HFFc6 (cell line): ENCODE results near the gene CYP26C1. TPM values are rescaled to one million over a fixed set of nuclear protein-coding genes. Genes with fewer than 3 reads are reported as not detected.

Experiments used
- DNase-seq: peaks from one replicate; pipeline ENCODE4 v3.0.0-alpha.2; 2018
- H3K27ac Mint-ChIP-seq: 2 replicates; pipeline ENCODE4 v1.8.0; 2020; ENCODE audit warnings: mild to moderate bottlenecking, mixed read lengths
- H3K27me3 Mint-ChIP-seq: 2 replicates; pipeline ENCODE4 v1.8.0; 2021; ENCODE audit warnings: mild to moderate bottlenecking, moderate library complexity, mixed read lengths; ENCODE audit not compliant: insufficient read depth
- H3K36me3 Mint-ChIP-seq: 2 replicates; pipeline ENCODE4 v1.8.0; 2021; ENCODE audit warnings: low read depth, mixed read lengths
- H3K4me1 Mint-ChIP-seq: 2 replicates; pipeline ENCODE4 v1.8.0; 2020; ENCODE audit warnings: low read depth, mixed read lengths
- H3K4me3 Mint-ChIP-seq: 2 replicates; pipeline ENCODE4 v1.8.0; 2020; ENCODE audit warnings: mild to moderate bottlenecking, moderate library complexity, mixed read lengths
- H3K9me3 Mint-ChIP-seq: 2 replicates; pipeline ENCODE4 v1.8.0; 2020; ENCODE audit warnings: mild to moderate bottlenecking, mixed read lengths
- total RNA-seq, 6 experiments: library from RNA; stranded (reverse); fragmentation: NEBNext Ultra II Directional; extraction: Animal tissue kit (Norgen Biotek cat#: 25700); gene quantifications; 2 replicates in 1 of 6; 3 replicates in 5 of 6; pipeline ENCODE4 v1.2.3, GENCODE V29; 2021
- TF ChIP-seq, protein P1 (sequence below): fragments of 200-600 bp; sonication (generic); IDR thresholded peaks from 2 replicates; pipeline ENCODE4 v1.5.0; 2021; ENCODE audit warnings: antibody characterized with exemption, mild to moderate bottlenecking

CYP26C1 gene
- total RNA-seq, 6 experiments from 2014 or later = 0.05 to 0.22 (median 0.13) TPM; not detected in 1

DNA sequence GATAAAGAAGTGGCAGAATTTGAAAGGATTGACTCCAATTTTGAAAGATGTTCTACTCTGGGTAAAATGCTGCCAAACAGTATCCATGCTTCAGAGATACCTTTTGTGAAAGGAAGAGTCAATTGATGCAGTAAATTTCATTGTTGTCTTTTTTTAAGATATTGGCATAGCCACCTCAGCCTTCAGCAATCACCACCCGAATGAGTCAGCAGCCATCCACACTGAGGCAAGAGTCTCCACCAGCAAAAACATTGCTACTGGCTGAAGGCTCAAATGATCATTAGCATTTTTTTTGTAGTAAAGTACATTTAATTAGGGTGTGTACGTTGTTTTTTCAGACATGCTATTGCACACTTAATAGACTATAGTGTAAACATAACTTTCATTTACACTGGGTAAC is 31.7 kb upstream of the CYP26C1 start:
- Mint-ChIP-seq H3K27me3 (peaks cover 3% of the 10 kb centered on the region; the same call in 1 of the 2 replicates), H3K36me3 (peaks cover 14% of the 10 kb centered on the region), H3K27ac (peak overlapping the region; percentile 85), H3K9me3 (peaks cover 11% of the 10 kb centered on the region; the same call in 1 of the 2 replicates), H3K4me1 (peaks cover 58% of the 10 kb centered on the region), H3K4me3 (peak overlapping the region; percentile 19)
- DNase-seq = peak; percentile 58
- TF ChIP-seq, protein P1, sequence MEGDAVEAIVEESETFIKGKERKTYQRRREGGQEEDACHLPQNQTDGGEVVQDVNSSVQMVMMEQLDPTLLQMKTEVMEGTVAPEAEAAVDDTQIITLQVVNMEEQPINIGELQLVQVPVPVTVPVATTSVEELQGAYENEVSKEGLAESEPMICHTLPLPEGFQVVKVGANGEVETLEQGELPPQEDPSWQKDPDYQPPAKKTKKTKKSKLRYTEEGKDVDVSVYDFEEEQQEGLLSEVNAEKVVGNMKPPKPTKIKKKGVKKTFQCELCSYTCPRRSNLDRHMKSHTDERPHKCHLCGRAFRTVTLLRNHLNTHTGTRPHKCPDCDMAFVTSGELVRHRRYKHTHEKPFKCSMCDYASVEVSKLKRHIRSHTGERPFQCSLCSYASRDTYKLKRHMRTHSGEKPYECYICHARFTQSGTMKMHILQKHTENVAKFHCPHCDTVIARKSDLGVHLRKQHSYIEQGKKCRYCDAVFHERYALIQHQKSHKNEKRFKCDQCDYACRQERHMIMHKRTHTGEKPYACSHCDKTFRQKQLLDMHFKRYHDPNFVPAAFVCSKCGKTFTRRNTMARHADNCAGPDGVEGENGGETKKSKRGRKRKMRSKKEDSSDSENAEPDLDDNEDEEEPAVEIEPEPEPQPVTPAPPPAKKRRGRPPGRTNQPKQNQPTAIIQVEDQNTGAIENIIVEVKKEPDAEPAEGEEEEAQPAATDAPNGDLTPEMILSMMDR = no peak

DNA sequence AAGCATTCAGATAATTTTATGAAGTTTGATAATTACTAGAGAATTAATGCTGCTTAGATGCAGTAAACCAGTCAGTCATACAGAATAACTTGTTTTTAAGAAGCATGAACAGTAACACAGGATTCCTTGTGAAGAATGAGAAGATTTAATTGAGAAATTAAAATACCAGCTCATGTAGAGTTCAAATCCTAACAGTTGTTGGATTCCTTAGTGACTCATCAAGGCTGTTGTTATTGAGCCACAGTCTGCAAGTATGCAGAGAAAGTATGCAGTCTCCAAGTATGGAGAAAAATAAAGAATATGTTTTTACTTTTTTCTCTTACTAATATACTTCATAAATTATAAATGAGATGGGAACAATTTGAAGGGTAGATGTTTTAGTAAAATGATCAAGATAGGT is 30.2 kb upstream of the CYP26C1 start:
- H3K9me3 Mint-ChIP-seq = peaks cover 11% of the 10 kb centered on the region; the same call in 1 of the 2 replicates
- DNase-seq = peak; percentile 77
- TF ChIP-seq, protein P1 = no peak
- peak overlapping the region; percentile 71 for H3K4me3 Mint-ChIP-seq
- peaks cover 14% of the 10 kb centered on the region for H3K36me3 Mint-ChIP-seq
- peaks cover 3% of the 10 kb centered on the region; the same call in 1 of the 2 replicates for H3K27me3 Mint-ChIP-seq
- peaks cover 68% of the 10 kb centered on the region for H3K4me1 Mint-ChIP-seq
- peak overlapping the region; percentile 85 for H3K27ac Mint-ChIP-seq

DNA sequence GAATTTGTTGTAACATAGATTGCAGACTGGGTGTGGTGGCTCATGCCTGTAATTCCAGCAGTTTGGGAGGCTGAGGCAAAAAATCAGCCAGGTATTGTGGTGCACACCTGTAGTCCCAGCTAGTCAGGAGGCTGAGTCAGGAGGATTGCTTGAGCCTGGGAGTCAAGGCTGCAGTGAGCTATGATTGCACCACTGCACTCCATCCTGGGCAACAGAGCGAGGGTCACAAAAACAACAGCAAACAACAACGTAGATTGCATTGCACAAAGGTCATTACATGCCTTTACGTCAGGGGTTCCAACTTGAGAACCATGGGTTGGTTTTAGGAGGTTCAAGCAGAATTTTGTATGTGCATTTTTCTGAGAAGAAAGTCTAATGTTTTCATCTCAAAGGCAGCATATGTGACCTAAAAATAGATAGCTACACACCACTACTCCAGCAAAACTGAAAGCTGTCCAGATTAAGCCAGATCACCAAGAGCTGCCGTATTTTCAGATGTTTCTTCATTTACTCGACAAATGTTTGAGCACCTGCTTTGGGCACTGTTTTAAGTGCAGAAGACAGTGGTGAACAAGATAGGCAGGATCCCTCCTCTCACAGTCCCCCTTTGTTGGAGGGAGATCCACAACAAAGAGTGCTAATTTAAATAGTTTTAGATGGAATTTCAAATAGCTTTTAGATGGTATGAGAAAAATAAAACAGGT is 28.3 kb upstream of the CYP26C1 start:
- Mint-ChIP-seq H3K4me1 (peaks cover 68% of the 10 kb centered on the region), H3K4me3 (no peak overlapping the region), H3K36me3 (peaks cover 7% of the 10 kb centered on the region), H3K27ac (peak overlapping the region; percentile 49; the same call in 1 of the 2 replicates), H3K9me3 (peaks cover 5% of the 10 kb centered on the region; the same call in 1 of the 2 replicates), H3K27me3 (peaks cover 1% of the 10 kb centered on the region; the same call in 1 of the 2 replicates)
- TF ChIP-seq, protein P1 = no peak
- no peak for DNase-seq

DNA sequence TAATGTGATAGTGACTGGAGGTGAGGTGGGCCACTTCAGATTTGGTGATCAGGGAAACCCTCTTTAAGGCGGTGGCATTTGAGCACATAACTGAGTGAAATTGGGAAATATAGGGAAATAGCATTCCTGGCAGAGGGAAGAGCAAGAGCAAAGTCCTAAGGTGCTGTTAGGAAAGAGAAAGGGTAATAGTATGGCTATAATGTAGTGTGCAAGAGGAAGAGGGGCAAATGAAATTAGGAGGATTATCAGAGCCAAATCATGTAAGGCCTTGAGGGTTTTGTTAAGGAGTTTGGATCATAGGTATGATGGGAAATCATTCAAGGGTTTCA is 27.8 kb upstream of the CYP26C1 start:
- Mint-ChIP-seq H3K4me3 (no peak overlapping the region), H3K27me3 (no peaks in the 10 kb centered on the region; the same call in 1 of the 2 replicates), H3K9me3 (no peaks in the 10 kb centered on the region), H3K4me1 (peaks cover 68% of the 10 kb centered on the region), H3K27ac (no peak overlapping the region), H3K36me3 (peaks cover 1% of the 10 kb centered on the region)
- TF ChIP-seq, protein P1 = no peak
- DNase-seq = no peak

DNA sequence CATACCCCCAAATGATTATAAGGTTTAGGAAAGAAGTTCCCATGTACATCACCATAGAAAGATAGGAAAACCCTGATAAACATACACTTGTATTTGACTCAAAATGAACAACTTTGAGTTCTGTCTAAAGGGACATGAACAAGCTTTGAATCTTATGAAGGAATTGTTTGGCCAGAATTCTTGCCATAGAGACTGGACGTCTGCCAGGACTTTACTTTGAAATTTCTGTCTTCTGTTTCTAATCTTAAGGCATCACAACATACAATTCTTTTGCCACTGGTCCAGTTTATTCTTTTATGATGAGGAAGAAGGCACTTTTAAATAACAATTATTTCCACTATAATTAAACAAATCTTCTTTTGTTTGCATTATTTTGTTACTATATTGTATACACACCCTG is 26.2 kb upstream of the CYP26C1 start:
- H3K4me3 Mint-ChIP-seq = no peak overlapping the region
- no peak for DNase-seq
- no peaks in the 10 kb centered on the region for H3K9me3 Mint-ChIP-seq
- H3K27ac Mint-ChIP-seq = no peak overlapping the region
- no peaks in the 10 kb centered on the region; the same call in 1 of the 2 replicates for H3K27me3 Mint-ChIP-seq
- peaks cover 60% of the 10 kb centered on the region for H3K4me1 Mint-ChIP-seq
- H3K36me3 Mint-ChIP-seq = no peaks in the 10 kb centered on the region
- TF ChIP-seq, protein P1 = no peak
